H1 (cell line): Measurements from ENCODE around the gene MOSMO. TPM values are rescaled to one million over a fixed set of nuclear protein-coding genes. Genes with fewer than 3 reads are reported as not detected.

Experiments
- CTCF ChIA-PET: fragments of 300-600 bp; sonication (Branson Sonifier 250); formaldehyde crosslinking; loops from one replicate; lab custom pipeline; 2021; ENCODE audit not compliant: partially characterized antibody; lab: Charles Lee
- POLR2A ChIA-PET: fragments of 300-600 bp; sonication (Branson Sonifier 250); formaldehyde crosslinking; loops from one replicate; lab custom pipeline; 2021; ENCODE audit warnings: inconsistent platforms; ENCODE audit not compliant: partially characterized antibody; lab: Charles Lee
- DNase-seq, 2 experiments: peaks; one replicate each; pipeline versions ENCODE4 v3.0.0 to v3.0.0-alpha.2; 2010 to 2022; ENCODE audit warnings: low spot score in 2 of 2, low read depth in 1 of 2, mixed read lengths in 1 of 2
- FAIRE-seq: peaks from 2 replicates; lab custom pipeline; 2011; peaks lifted over from hg19 to GRCh38; lab: Jason Lieb, UNC
- H2AFZ ChIP-seq: 2 replicates; pipeline ENCODE4 v1.8.1; 2012; ENCODE audit warnings: low read length, inconsistent platforms
- H2AK5ac ChIP-seq: 2 replicates; pipeline ENCODE4 v1.6.1; 2013; ENCODE audit warnings: low read depth, low read length
- H2BK120ac ChIP-seq: replicated peaks from 2 replicates; pipeline ENCODE3; 2013; ENCODE audit warnings: low read depth, low read length, inconsistent platforms
- H2BK12ac ChIP-seq: 2 replicates; pipeline ENCODE4 v1.6.1; 2013; ENCODE audit warnings: low read depth, low read length
- H2BK15ac ChIP-seq: 2 replicates; pipeline ENCODE4 v1.6.1; 2013; ENCODE audit warnings: low read length
- H2BK20ac ChIP-seq: 2 replicates; pipeline ENCODE4 v1.6.1; 2013; ENCODE audit warnings: low read length
- H2BK5ac ChIP-seq: 2 replicates; pipeline ENCODE4 v1.6.1; 2013; ENCODE audit warnings: low read depth, low read length
- H3K14ac ChIP-seq: 2 replicates; pipeline ENCODE4 v1.6.1; 2013; ENCODE audit warnings: inconsistent platforms; ENCODE audit not compliant: insufficient read length
- H3K18ac ChIP-seq: 2 replicates; pipeline ENCODE4 v1.6.1; 2013; ENCODE audit warnings: low read length; ENCODE audit errors: extremely low read depth
- H3K23ac ChIP-seq: 2 replicates; pipeline ENCODE4 v1.6.1; 2013; ENCODE audit warnings: inconsistent platforms; ENCODE audit not compliant: insufficient read length
- H3K23me2 ChIP-seq: 2 replicates; pipeline ENCODE4 v1.6.1; 2013; ENCODE audit warnings: low read depth, low read length
- H3K27ac ChIP-seq: 2 replicates; pipeline ENCODE4 v1.6.1; 2011; ENCODE audit warnings: low read depth, low read length, inconsistent platforms
- H3K27me3 ChIP-seq, 4 experiments: replicated peaks in 1 of 4; 1 replicate in 1 of 4; 2 replicates in 3 of 4; pipeline versions ENCODE4 v1.6.1 to v1.8.1; 2011 to 2013; ENCODE audit warnings: low read length in 3 of 4, mild to moderate bottlenecking in 3 of 4, inconsistent platforms in 2 of 4, mixed read lengths in 2 of 4, moderate library complexity in 1 of 4; ENCODE audit not compliant: control insufficient read depth in 3 of 4, insufficient read depth in 3 of 4; ENCODE audit errors: extremely low read depth in 1 of 4
- H3K36me3 ChIP-seq, 4 experiments: 2 replicates each; pipeline versions ENCODE4 v1.6.1 to v1.8.1; 2011 to 2013; ENCODE audit warnings: mild to moderate bottlenecking in 4 of 4, low read length in 3 of 4, moderate library complexity in 2 of 4, control low read depth in 1 of 4, inconsistent platforms in 1 of 4; ENCODE audit not compliant: insufficient read depth in 4 of 4, control insufficient read depth in 2 of 4
- H3K4ac ChIP-seq: replicated peaks from 2 replicates; pipeline ENCODE3; 2013; ENCODE audit warnings: low read length, low read depth, mixed read lengths, inconsistent platforms; ENCODE audit not compliant: insufficient read length
- H3K4me1 ChIP-seq, 4 experiments: replicated peaks in 1 of 4; 1 replicate in 1 of 4; 2 replicates in 3 of 4; pipeline versions ENCODE4 v1.6.1 to v1.8.1; 2011 to 2013; ENCODE audit warnings: low read length in 3 of 4, inconsistent platforms in 2 of 4, mixed read lengths in 1 of 4; ENCODE audit not compliant: insufficient read depth in 4 of 4, control insufficient read depth in 3 of 4
- H3K4me2 ChIP-seq, 2 experiments: 2 replicates each; pipeline versions ENCODE4 v1.6.1 to v1.8.1; 2011 to 2013; ENCODE audit warnings: low read depth in 2 of 2, low read length in 2 of 2, control low read depth in 1 of 2, inconsistent platforms in 1 of 2, mild to moderate bottlenecking in 1 of 2; ENCODE audit not compliant: insufficient read depth in 1 of 2
- H3K4me3 ChIP-seq, 4 experiments: fragments of 200-600, 300-600 bp in 1 of 4; sonication (generic), shearing (Covaris generic), sonication (Bioruptor Twin) in 1 of 4; 2 replicates each; pipeline versions ENCODE4 v1.5.1 to v1.8.1; 2011 to 2016; ENCODE audit warnings: low read length in 4 of 4, low read depth in 3 of 4, control low read depth in 2 of 4, inconsistent platforms in 2 of 4, mild to moderate bottlenecking in 2 of 4, mixed read lengths in 1 of 4, moderate library complexity in 1 of 4; ENCODE audit not compliant: insufficient read depth in 2 of 4; ENCODE audit errors: extremely low read depth in 1 of 4
- H3K56ac ChIP-seq: replicated peaks from 2 replicates; pipeline ENCODE3; 2013; ENCODE audit warnings: low read depth, mild to moderate bottlenecking, mixed read lengths, low read length, inconsistent platforms; ENCODE audit not compliant: insufficient read length
- H3K79me1 ChIP-seq: 2 replicates; pipeline ENCODE4 v1.6.1; 2013; ENCODE audit warnings: low read depth, low read length, control low read depth
- H3K79me2 ChIP-seq, 2 experiments: 2 replicates each; pipeline versions ENCODE4 v1.6.1 to v1.8.1; 2012 to 2013; ENCODE audit warnings: low read length in 2 of 2, mild to moderate bottlenecking in 2 of 2, inconsistent platforms in 1 of 2; ENCODE audit not compliant: insufficient read depth in 2 of 2, control insufficient read depth in 1 of 2
- H3K9ac ChIP-seq, 4 experiments: replicated peaks in 1 of 4; 1 replicate in 1 of 4; 2 replicates in 3 of 4; pipeline versions ENCODE4 v1.6.1 to v1.8.1; 2011 to 2013; ENCODE audit warnings: low read depth in 3 of 4, low read length in 3 of 4, control low read depth in 2 of 4, mild to moderate bottlenecking in 2 of 4, moderate library complexity in 2 of 4, inconsistent platforms in 1 of 4; ENCODE audit errors: extremely low read depth in 1 of 4
- H3K9me3 ChIP-seq, 2 experiments: 2 replicates each; pipeline versions ENCODE4 v1.6.1 to v1.8.1; 2012 to 2013; ENCODE audit warnings: mild to moderate bottlenecking in 2 of 2, moderate library complexity in 2 of 2, control low read depth in 1 of 2, inconsistent platforms in 1 of 2, low read depth in 1 of 2, low read length in 1 of 2, mixed read lengths in 1 of 2; ENCODE audit not compliant: insufficient read depth in 2 of 2
- H4K20me1 ChIP-seq, 2 experiments: replicated peaks in 1 of 2; 2 replicates each; pipeline versions ENCODE3 to v1.8.1; 2011 to 2013; ENCODE audit warnings: inconsistent platforms in 2 of 2, low read length in 2 of 2, mild to moderate bottlenecking in 1 of 2; ENCODE audit not compliant: insufficient read depth in 2 of 2, control insufficient read depth in 1 of 2
- H4K5ac ChIP-seq: 2 replicates; pipeline ENCODE4 v1.6.1; 2013; ENCODE audit warnings: low read length, low read depth, mixed read lengths, inconsistent platforms; ENCODE audit not compliant: insufficient read length
- H4K8ac ChIP-seq: 2 replicates; pipeline ENCODE4 v1.8.0; 2013; ENCODE audit warnings: mild to moderate bottlenecking, moderate library complexity, low read length, inconsistent platforms; ENCODE audit not compliant: insufficient read depth; ENCODE audit errors: extremely low read depth
- H4K91ac ChIP-seq: replicated peaks from 2 replicates; pipeline ENCODE3; 2013; ENCODE audit warnings: low read length, mixed read lengths, inconsistent platforms; ENCODE audit not compliant: insufficient read length
- BRCA1 ChIP-seq: IDR thresholded peaks from 2 replicates; pipeline ENCODE4 v1.6.1; 2012; ENCODE audit warnings: low read depth, low read length, improper control_type of control experiment
- CBX5 ChIP-seq: fragments of 300-800, 300-1000 bp; sonication (generic); IDR thresholded peaks from 2 replicates; pipeline ENCODE4 v1.7.1; 2016; ENCODE audit warnings: antibody characterized with exemption, low read length, low read depth
- CHD2 ChIP-seq: IDR thresholded peaks from 2 replicates; pipeline ENCODE4 v1.6.1; 2012; ENCODE audit warnings: low read length, improper control_type of control experiment
- EGR1 ChIP-seq: IDR thresholded peaks from 2 replicates; pipeline ENCODE4 v1.6.1; 2011; ENCODE audit warnings: low read depth, low read length, borderline replicate concordance
- RFX5 ChIP-seq: IDR thresholded peaks from 2 replicates; pipeline ENCODE4 v1.6.1; 2011; ENCODE audit warnings: low read depth, low read length, improper control_type of control experiment, borderline replicate concordance
- RNF2 ChIP-seq: fragments of 200-900, 300-1000 bp; sonication (generic); IDR thresholded peaks from 2 replicates; pipeline ENCODE4 v1.7.1; 2016; ENCODE audit warnings: borderline replicate concordance, low read depth, mild to moderate bottlenecking, antibody characterized with exemption, low read length; ENCODE audit not compliant: poor library complexity, severe bottlenecking; ENCODE audit errors: missing control alignments
- YY1 ChIP-seq: IDR thresholded peaks from 2 replicates; pipeline ENCODE4 v1.6.1; 2011; ENCODE audit warnings: low read depth, mild to moderate bottlenecking, low read length
- WGBS, 2 experiments: shearing (Covaris generic) in 1 of 2; methylation state at CpG; one replicate each; pipeline versions ENCODE4 v1.1.6 to v1.1.7; 2013 to 2015; ENCODE audit warnings: low lambda C conversion rate in 2 of 2, mixed read lengths in 2 of 2, inconsistent platforms in 1 of 2, low coverage in 1 of 2, missing lambda C conversion rate in 1 of 2; ENCODE audit not compliant: insufficient replicate concordance in 2 of 2, insufficient coverage in 1 of 2, insufficient read length in 1 of 2; ENCODE audit errors: extremely low coverage in 1 of 2, missing lambda C conversion rate in 1 of 2; 5-methylcytosine and 5-hydroxymethylcytosine counted together
- polyA plus RNA-seq, 7 experiments: library from polyadenylated mRNA; depleted of rRNA in 3 of 7; stranded (reverse) in 5 of 7; unstranded in 2 of 7; fragments of >200 nt in 5 of 7; fragments of 200-250 nt in 2 of 7; gene quantifications; 1 replicate in 5 of 7; 2 replicates in 1 of 7; 4 replicates in 1 of 7; pipeline versions ENCODE4 v1.2.1 to v1.2.3, GENCODE V29; 2011 to 2013; ENCODE audit warnings: missing spikeins in 2 of 7, mixed read lengths in 2 of 7
- total RNA-seq: library from RNA; stranded (reverse); fragmentation: NEBNext Ultra II Directional; extraction: Animal tissue kit (Norgen Biotek cat#: 25700); gene quantifications from 2 replicates; pipeline ENCODE4 v1.2.1, GENCODE V29; 2021
- TF ChIP-seq, protein P1 (sequence below), 3 experiments: IDR thresholded peaks; 1 replicate in 2 of 3; 2 replicates in 1 of 3; pipeline versions ENCODE4 v1.5.1 to v1.6.1; 2011; ENCODE audit warnings: low read length in 3 of 3, mild to moderate bottlenecking in 3 of 3, inconsistent platforms in 2 of 3, low read depth in 1 of 3, moderate library complexity in 1 of 3; ENCODE audit not compliant: insufficient read depth in 1 of 3; ENCODE audit errors: control extremely low read depth in 1 of 3

MOSMO gene
- total and polyA plus RNA-seq, 2 of the 8 experiments (the other 6 are each of a cell fraction or from before 2014, with no cell fraction given): 8.6 to 14.8 TPM

- CTCF ChIA-PET: interaction anchor here (0.8 to 2.1 kb wide), 8 partner anchors 10 to 323 kb away, joined by 3 to 8 read pairs (median 3); no protein-coding TSS in a partner anchor
- no peak for TF ChIP-seq RFX5
- TF ChIP-seq CBX5: no peak
- TF ChIP-seq RNF2: no peak
- no peak for TF ChIP-seq BRCA1
- no peak for TF ChIP-seq EGR1
- TF ChIP-seq YY1: no peak
- TF ChIP-seq, protein P1, sequence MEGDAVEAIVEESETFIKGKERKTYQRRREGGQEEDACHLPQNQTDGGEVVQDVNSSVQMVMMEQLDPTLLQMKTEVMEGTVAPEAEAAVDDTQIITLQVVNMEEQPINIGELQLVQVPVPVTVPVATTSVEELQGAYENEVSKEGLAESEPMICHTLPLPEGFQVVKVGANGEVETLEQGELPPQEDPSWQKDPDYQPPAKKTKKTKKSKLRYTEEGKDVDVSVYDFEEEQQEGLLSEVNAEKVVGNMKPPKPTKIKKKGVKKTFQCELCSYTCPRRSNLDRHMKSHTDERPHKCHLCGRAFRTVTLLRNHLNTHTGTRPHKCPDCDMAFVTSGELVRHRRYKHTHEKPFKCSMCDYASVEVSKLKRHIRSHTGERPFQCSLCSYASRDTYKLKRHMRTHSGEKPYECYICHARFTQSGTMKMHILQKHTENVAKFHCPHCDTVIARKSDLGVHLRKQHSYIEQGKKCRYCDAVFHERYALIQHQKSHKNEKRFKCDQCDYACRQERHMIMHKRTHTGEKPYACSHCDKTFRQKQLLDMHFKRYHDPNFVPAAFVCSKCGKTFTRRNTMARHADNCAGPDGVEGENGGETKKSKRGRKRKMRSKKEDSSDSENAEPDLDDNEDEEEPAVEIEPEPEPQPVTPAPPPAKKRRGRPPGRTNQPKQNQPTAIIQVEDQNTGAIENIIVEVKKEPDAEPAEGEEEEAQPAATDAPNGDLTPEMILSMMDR (IDR thresholded peaks at IDR 0.05; ENCODE audit: control extremely low read depth in 1 of 3, insufficient read depth in 1 of 3, low read depth in 1 of 3, low read length in 3 of 3): peak in 2 of 3 experiments; percentile 9 to 14; a peak in 1 of 4 replicates
- TF ChIP-seq CHD2: no peak
- H3K36me3 ChIP-seq: peaks cover 23 to 66% (median 56%) of the 10 kb centered on the region in 4 experiments
Observed at GRCh38 chr16:21982108-21982507, 25.8 kb upstream of the MOSMO start.

More at GRCh38 chr16:21982108-21982507, 25.8 kb upstream of the MOSMO start:
- no peak overlapping the region for H2AK5ac ChIP-seq
- H2AFZ ChIP-seq: no peak overlapping the region
- H3K4me1 ChIP-seq: peaks cover 0 to 2% (median 0%) of the 10 kb centered on the region in 4 experiments; a peak in 1 of 7 replicates
- no peak overlapping the region for H4K5ac ChIP-seq
- H3K56ac ChIP-seq: no peak overlapping the region
- no peak overlapping the region for H3K18ac ChIP-seq
- H2BK15ac ChIP-seq: no peak overlapping the region
- H2BK12ac ChIP-seq: no peak overlapping the region
- H4K91ac ChIP-seq: no peak overlapping the region
- 91% methylated on average over 5 of the region's 5 CpGs; no CpG with 5 or more reads in 1 of the 2 experiments for WGBS, 2 experiments
- no peak overlapping the region for H3K23ac ChIP-seq
- H3K79me2 ChIP-seq: no peaks in the 10 kb centered on the region
- H4K8ac ChIP-seq: no peak overlapping the region
- no peaks in the 10 kb centered on the region for H3K9me3 ChIP-seq
- no peaks in the 10 kb centered on the region; the same call in 1 of the 2 replicates for H3K79me1 ChIP-seq
- no peak overlapping the region for H2BK5ac ChIP-seq
- no peak overlapping the region for H3K4me2 ChIP-seq
- no peaks in the 10 kb centered on the region for H3K27me3 ChIP-seq
- no peak overlapping the region for H3K4ac ChIP-seq
- POLR2A ChIA-PET: interaction anchor here (1.7 kb wide), 1 partner anchor 118 kb away, joined by 3 read pairs; no protein-coding TSS in a partner anchor
- no peak overlapping the region for H2BK120ac ChIP-seq
- no peak overlapping the region for H2BK20ac ChIP-seq
- H4K20me1 ChIP-seq: peaks cover 0 to 2% of the 10 kb centered on the region in 2 experiments
- H3K4me3 ChIP-seq: no peak overlapping the region
- no peak overlapping the region for H3K27ac ChIP-seq
- FAIRE-seq (no peak), DNase-seq (no peak)
- no peaks in the 10 kb centered on the region for H3K23me2 ChIP-seq
- H3K14ac ChIP-seq: no peak overlapping the region
- no peak overlapping the region for H3K9ac ChIP-seq
